H1 (cell line): ENCODE data around the gene RESP18. TPM values are rescaled to one million over a fixed set of nuclear protein-coding genes. Genes with fewer than 3 reads are reported as not detected.

ENCODE experiments used
- ATF2 ChIP-seq: IDR thresholded peaks from 2 replicates; pipeline ENCODE4 v1.6.1; 2012; ENCODE audit warnings: low read length, inconsistent platforms
- CEBPB ChIP-seq: IDR thresholded peaks from 2 replicates; pipeline ENCODE4 v1.6.1; 2012; ENCODE audit warnings: low read depth, low read length
- CHD2 ChIP-seq: IDR thresholded peaks from 2 replicates; pipeline ENCODE4 v1.6.1; 2012; ENCODE audit warnings: low read length, improper control_type of control experiment
- CHD7 ChIP-seq: fragments of 300-600 bp; sonication (generic); IDR thresholded peaks from 2 replicates; pipeline ENCODE4 v1.7.1; 2012; ENCODE audit warnings: low read length, moderate library complexity, mild to moderate bottlenecking, inconsistent platforms; ENCODE audit not compliant: insufficient replicate concordance
- CREB1 ChIP-seq: IDR thresholded peaks from 2 replicates; pipeline ENCODE4 v1.6.1; 2012; ENCODE audit warnings: inconsistent platforms
- E2F6 ChIP-seq: IDR thresholded peaks from 2 replicates; pipeline ENCODE4 v1.6.1; 2012; ENCODE audit warnings: inconsistent platforms
- POU5F1 ChIP-seq: IDR thresholded peaks from 2 replicates; pipeline ENCODE4 v1.6.1; 2011; ENCODE audit warnings: low read depth, mild to moderate bottlenecking, low read length, moderate library complexity
- polyA plus RNA-seq, 7 experiments: library from polyadenylated mRNA; depleted of rRNA in 3 of 7; stranded (reverse) in 5 of 7; unstranded in 2 of 7; fragments of >200 nt in 5 of 7; fragments of 200-250 nt in 2 of 7; gene quantifications; 1 replicate in 5 of 7; 2 replicates in 1 of 7; 4 replicates in 1 of 7; pipeline versions ENCODE4 v1.2.1 to v1.2.3, GENCODE V29; 2011 to 2013; ENCODE audit warnings: missing spikeins in 2 of 7, mixed read lengths in 2 of 7
- total RNA-seq: library from RNA; stranded (reverse); fragmentation: NEBNext Ultra II Directional; extraction: Animal tissue kit (Norgen Biotek cat#: 25700); gene quantifications from 2 replicates; pipeline ENCODE4 v1.2.1, GENCODE V29; 2021

RESP18 gene
- total and polyA plus RNA-seq, 2 of the 8 experiments (the other 6 are each of a cell fraction or from before 2014, with no cell fraction given) = not detected

- TF ChIP-seq CHD7 (no peak), POU5F1 (no peak), ATF2 (no peak), CREB1 (no peak), E2F6 (no peak), CHD2 (no peak), CEBPB (no peak)
Measured at GRCh38 chr2:219282375-219282774, 50.2 kb downstream of the RESP18 start (continued).
